Upper lobe of left lung (tissue), 6 donors: ENCODE data around the gene ALLC. TPM values are rescaled to one million over a fixed set of nuclear protein-coding genes. Genes with fewer than 3 reads are reported as not detected.
"Not testable (repeated sequence)": the region's sequence is repeated elsewhere in the genome, so short reads cannot be mapped to it uniquely, and the experiment has no call there.

Experiments used
- ATAC-seq, 2 donors: fragments of 200-7000 bp; cut with Tn5 transposase; one replicate each; pipeline ENCODE4 v1.9.1; 2022; ENCODE audit warnings: mild to moderate bottlenecking in 2 of 2, moderate library complexity in 2 of 2; ENCODE audit not compliant: low FRiP score in 2 of 2
- DNase-seq, 2 donors: peaks; one replicate each; pipeline ENCODE4 v3.0.0-alpha.2; 2019 to 2020
- H3K27ac ChIP-seq, 4 donors: fragments of 200-600 bp; sonication (generic); one replicate each; pipeline ENCODE4 v1.5.1; 2016 to 2019
- H3K27me3 ChIP-seq, 4 donors: fragments of 200-600 bp; sonication (generic); one replicate each; pipeline ENCODE4 v1.5.1; 2017 to 2019
- H3K36me3 ChIP-seq, 4 donors: fragments of 200-600 bp; sonication (generic); one replicate each; pipeline ENCODE4 v1.5.1; 2016 to 2019
- H3K4me1 ChIP-seq, 4 donors: fragments of 200-600 bp; sonication (generic); one replicate each; pipeline ENCODE4 v1.5.1; 2018 to 2019
- H3K4me3 ChIP-seq, 4 donors: fragments of 200-600 bp; sonication (generic); one replicate each; pipeline ENCODE4 v1.5.1; 2017 to 2019; ENCODE audit warnings: mild to moderate bottlenecking in 2 of 4, moderate library complexity in 1 of 4
- H3K9me3 ChIP-seq, 4 donors: fragments of 200-600 bp; sonication (generic); one replicate each; pipeline ENCODE4 v1.5.1; 2018 to 2019
- CTCF ChIP-seq, 6 experiments: fragments of 450-650 bp in 4 of 6; fragments of 200-600 bp in 2 of 6; sonication (generic) in 2 of 6; IDR thresholded peaks; one replicate each; pipeline ENCODE4 v1.5.1; 2016 to 2019; ENCODE audit warnings: antibody characterized with exemption in 6 of 6
- EP300 ChIP-seq, 4 donors: sonication (generic); formaldehyde crosslinking; IDR thresholded peaks; one replicate each; pipeline ENCODE4 v1.5.1; 2017; ENCODE audit warnings: antibody characterized with exemption in 4 of 4, control low read depth in 2 of 4
- POLR2A ChIP-seq, 4 donors: fragments of 450-650 bp; IDR thresholded peaks; one replicate each; pipeline ENCODE4 v1.5.1; 2016 to 2017; ENCODE audit warnings: antibody characterized with exemption in 4 of 4, mild to moderate bottlenecking in 2 of 4
- POLR2AphosphoS5 ChIP-seq, 2 donors: sonication (generic); formaldehyde crosslinking; IDR thresholded peaks; one replicate each; pipeline ENCODE4 v1.5.1; 2017; ENCODE audit warnings: antibody characterized with exemption in 2 of 2
- WGBS, 2 donors: methylation state at CpG; one replicate each; pipeline ENCODE4 v1.1.5; 2017 to 2018; 5-methylcytosine and 5-hydroxymethylcytosine counted together
- total RNA-seq, 6 donors: library from RNA; depleted of rRNA in 4 of 6; stranded (reverse); fragments of >200 nt in 4 of 6; gene quantifications; one replicate each; pipeline versions ENCODE4 v1.1.0 to v1.2.1, GENCODE V29; 2016 to 2021
- donor health status: DM: no; HTN: no; CAD: no; lungs with moderate emphysema.
- donor health status: DM: no; HTN: yes; CAD: no; lungs with severe emphysema.

Gene ALLC
- total RNA-seq, 6 donors from 2014 or later: not detected

GRCh38 chr2:3634596-3635121 is 23.3 kb upstream of the ALLC start:
- WGBS, 2 donors: 89 to 93% methylated on average over 11 to 12 of the region's 12 CpGs
- H3K9me3 ChIP-seq: no peaks in the 10 kb centered on the region
- TF ChIP-seq POLR2A (IDR thresholded peaks at IDR 0.05): no peak
- TF ChIP-seq CTCF (IDR thresholded peaks at IDR 0.05): no peak
- no peak for TF ChIP-seq POLR2AphosphoS5 (IDR thresholded peaks at IDR 0.05)
- TF ChIP-seq EP300 (IDR thresholded peaks at IDR 0.05): no peak
- no peak overlapping the region for H3K4me3 ChIP-seq
- peaks cover 0 to 13% (median 4%) of the 10 kb centered on the region in 4 donors for H3K4me1 ChIP-seq
- H3K27me3 ChIP-seq: no peaks in the 10 kb centered on the region
- ATAC-seq (no peak), DNase-seq (peak in 1 of 2 donors; percentile 16)
- no peak overlapping the region for H3K27ac ChIP-seq
- H3K36me3 ChIP-seq: no peaks in the 10 kb centered on the region

GRCh38 chr2:3635171-3635974 is 22.6 kb upstream of the ALLC start:
- H3K4me3 ChIP-seq: no peak overlapping the region
- ATAC-seq (no peak), DNase-seq (no peak)
- H3K4me1 ChIP-seq: peaks cover 0 to 13% (median 4%) of the 10 kb centered on the region in 4 donors
- H3K36me3 ChIP-seq: no peaks in the 10 kb centered on the region
- 79 to 83% methylated on average over 26 to 29 of the region's 29 CpGs for WGBS, 2 donors
- no peaks in the 10 kb centered on the region for H3K27me3 ChIP-seq
- H3K9me3 ChIP-seq: no peaks in the 10 kb centered on the region
- no peak overlapping the region for H3K27ac ChIP-seq
- TF ChIP-seq POLR2A (IDR thresholded peaks at IDR 0.05): no peak
- no peak for TF ChIP-seq CTCF (IDR thresholded peaks at IDR 0.05)
- TF ChIP-seq POLR2AphosphoS5 (IDR thresholded peaks at IDR 0.05): no peak
- TF ChIP-seq EP300 (IDR thresholded peaks at IDR 0.05): no peak

GRCh38 chr2:3635975-3636327 is 22.0 kb upstream of the ALLC start:
- not testable (repeated sequence) for DNase-seq, H3K9me3 ChIP-seq, ATAC-seq, H3K27me3 ChIP-seq, H3K27ac ChIP-seq, H3K4me1 ChIP-seq, H3K4me3 ChIP-seq, H3K36me3 ChIP-seq
- 91 to 92% methylated on average over 9 to 16 of the region's 16 CpGs for WGBS, 2 donors

- no peak for DNase-seq
- no peak for ATAC-seq
- Histone ChIP-seq H3K27me3 (no peaks in the 10 kb centered on the region), H3K4me1 (peaks cover 0 to 1% (median 0%) of the 10 kb centered on the region in 4 donors), H3K4me3 (no peak overlapping the region), H3K36me3 (no peaks in the 10 kb centered on the region), H3K27ac (no peak overlapping the region), H3K9me3 (no peaks in the 10 kb centered on the region)
- TF ChIP-seq CTCF (IDR thresholded peaks at IDR 0.05): no peak
- TF ChIP-seq POLR2AphosphoS5 (IDR thresholded peaks at IDR 0.05): no peak
- TF ChIP-seq EP300 (IDR thresholded peaks at IDR 0.05): no peak
- TF ChIP-seq POLR2A (IDR thresholded peaks at IDR 0.05): no peak
- 82 to 85% methylated on average over 12 to 13 of the region's 13 CpGs for WGBS, 2 donors
These were observed 21.3 kb upstream of the ALLC start for GRCh38 chr2:3636586-3637310.

- H3K36me3 ChIP-seq: no peaks in the 10 kb centered on the region
- TF ChIP-seq EP300 (IDR thresholded peaks at IDR 0.05) (no peak), CTCF (IDR thresholded peaks at IDR 0.05) (no peak), POLR2A (IDR thresholded peaks at IDR 0.05) (no peak), POLR2AphosphoS5 (IDR thresholded peaks at IDR 0.05) (no peak)
- H3K9me3 ChIP-seq: no peaks in the 10 kb centered on the region
- no peaks in the 10 kb centered on the region for H3K27me3 ChIP-seq
- H3K4me1 ChIP-seq: no peaks in the 10 kb centered on the region
- H3K4me3 ChIP-seq: no peak overlapping the region
- WGBS, 2 donors: 83 to 85% methylated on average over 11 of the region's 11 CpGs
- DNase-seq: no peak
- no peak overlapping the region for H3K27ac ChIP-seq
- ATAC-seq: no peak
These were observed 20.7 kb upstream of the ALLC start for GRCh38 chr2:3637311-3637675.
